C1 segment of cervical spinal cord (tissue), 14 donors: ENCODE data around the gene CNTNAP3B.
A peak's percentile ranks its signal among the peaks of the same experiment; 100 is the strongest.
"Not testable (repeated sequence)": the region's sequence is repeated elsewhere in the genome, so short reads cannot be mapped to it uniquely, and the experiment has no call there.

Experiments used
- DNase-seq, 14 donors: peaks; one replicate each; lab custom pipeline; 2025; lab: John Stamatoyannopoulos, UW

The CNTNAP3B gene

GRCh38 chr9:42129073-42129729 is at the start of gene CNTNAP3B:
TSS of gene CNTNAP3B (minus strand) at chr9:42129426. CDS start at chr9:42129094, 332 bp downstream.
- not testable (repeated sequence) for DNase-seq

DNA sequence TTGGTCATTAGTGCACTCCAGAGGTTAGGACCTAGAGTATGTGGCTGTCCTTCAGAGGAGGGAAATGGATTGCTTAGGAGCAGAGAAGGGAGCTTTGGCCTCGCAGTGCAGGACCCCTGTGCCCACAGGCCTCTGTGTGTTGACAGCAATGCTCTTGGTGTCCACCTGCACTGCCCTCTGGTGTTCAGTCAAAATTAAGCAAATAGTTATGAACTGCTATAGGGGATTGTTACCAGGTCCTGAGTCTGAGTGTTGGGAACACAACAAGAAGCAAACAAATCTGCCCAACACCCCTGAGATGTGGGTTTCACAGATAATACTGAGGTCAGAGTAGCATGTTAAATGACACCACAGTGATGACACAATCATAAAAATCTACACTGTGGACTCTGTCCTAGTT is 31.1 kb upstream of the CNTNAP3B start:
- not testable (repeated sequence) for DNase-seq

DNA sequence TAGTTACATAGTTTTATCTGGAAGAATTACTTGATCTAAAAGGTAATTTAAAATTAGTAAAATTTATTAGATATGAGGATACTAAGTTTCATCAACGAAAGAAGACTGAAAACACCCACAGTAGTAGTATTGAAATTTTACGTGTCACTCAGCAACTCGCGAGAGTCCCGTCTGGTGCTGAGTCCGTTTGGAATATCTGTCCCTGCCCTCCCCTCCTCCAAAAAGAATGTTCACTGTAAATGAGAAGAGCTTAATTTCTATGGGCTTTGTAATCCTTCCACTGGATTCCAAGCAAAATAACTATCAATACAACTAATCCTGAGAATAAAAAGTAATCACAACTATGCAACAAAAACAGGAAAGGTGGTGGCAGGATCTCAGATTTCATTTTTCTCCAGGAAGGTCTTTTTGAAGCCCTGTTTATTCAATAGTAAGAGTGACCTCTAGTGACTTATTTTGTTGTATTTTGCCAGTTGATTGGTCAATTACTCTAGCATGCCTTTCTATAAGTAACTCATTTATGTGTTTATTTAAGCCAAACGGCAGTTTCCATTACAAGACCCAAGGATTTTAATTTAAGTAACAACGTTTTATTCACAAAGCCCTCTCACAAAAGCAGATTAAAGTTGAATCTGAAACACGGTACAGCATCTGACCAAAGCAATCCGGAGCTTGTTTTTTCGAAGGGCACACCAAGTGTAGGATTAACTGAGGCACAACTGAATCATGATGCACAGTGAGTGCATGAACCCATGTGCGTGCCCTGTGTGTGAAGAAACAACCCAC is 2.0 kb downstream of the CNTNAP3B start:
- DNase-seq: peak in 3 of 14 donors; percentile 1 to 15 (median 3)

DNA sequence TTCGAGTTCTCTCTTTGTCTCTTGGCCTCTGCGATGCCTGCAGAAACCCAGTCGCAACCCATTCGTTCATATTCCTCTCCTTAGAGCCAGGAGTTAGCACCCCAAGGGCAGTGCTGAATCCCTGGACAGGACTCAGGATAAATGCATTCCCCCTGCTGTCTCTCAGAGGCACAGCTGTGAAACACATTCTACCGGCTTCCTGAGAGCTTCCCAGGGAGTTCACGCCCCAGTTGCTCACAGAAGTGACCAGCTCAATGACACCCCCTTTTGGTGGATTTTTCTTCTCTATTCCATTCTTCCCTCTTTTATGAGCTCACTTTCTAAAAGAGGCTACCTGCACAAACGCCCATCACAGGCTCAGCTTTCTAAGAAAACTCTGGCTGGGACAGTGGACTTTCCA is 8.2 kb downstream of the CNTNAP3B start:
- not testable (repeated sequence) for DNase-seq

GRCh38 chr9:42095929-42096328 is 33.3 kb downstream of the CNTNAP3B start:
- DNase-seq: not testable (repeated sequence)

DNA sequence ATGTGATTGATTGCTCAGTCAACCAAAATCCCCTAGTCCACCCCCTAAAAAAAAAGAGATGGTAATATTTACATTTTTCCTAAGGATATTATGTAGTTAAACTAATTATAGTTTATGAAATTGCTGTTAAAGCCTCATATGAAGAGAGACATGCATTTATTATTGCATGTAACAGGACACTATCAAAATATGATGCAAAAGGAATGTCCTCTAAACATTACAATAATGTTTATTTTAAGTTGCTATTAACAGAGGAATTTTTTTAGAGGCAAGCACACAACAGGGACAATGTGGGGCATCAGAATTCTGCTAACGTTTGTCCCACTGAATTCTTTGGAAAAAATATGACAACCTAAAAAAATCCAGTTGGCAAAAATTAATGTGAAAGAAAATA is 44.7 kb downstream of the CNTNAP3B start:
- DNase-seq: not testable (repeated sequence)

DNA sequence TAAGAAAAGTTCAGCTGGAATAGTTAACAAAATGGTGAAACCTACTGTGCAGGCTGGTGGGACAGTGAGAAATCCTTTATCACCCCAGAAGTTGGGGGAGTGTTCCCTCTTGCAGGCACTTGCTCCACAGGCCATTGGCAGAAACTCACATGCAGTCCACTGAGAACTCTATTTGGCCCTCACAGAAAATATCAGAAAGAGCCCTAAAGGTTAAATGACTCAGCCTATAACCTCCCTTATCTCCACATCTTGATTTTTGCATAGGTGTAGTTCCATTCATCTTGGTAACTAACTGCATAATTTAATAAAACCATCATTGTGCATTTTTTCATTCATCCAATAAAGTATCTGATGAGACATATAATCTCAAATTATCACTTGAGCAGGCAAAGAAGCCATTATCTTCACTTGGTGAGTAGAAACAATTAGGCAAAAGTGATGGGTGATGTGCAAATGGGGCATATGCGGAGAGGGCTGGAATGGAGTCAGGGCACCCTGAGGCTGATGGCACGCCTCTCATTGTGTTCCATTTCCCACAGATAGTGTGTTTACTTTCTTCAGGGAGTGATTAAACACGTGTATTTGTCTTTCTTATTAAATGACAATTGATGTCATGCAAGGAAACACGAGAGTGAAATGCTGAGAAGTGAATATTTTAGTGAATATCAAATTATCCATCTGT is 45.2 kb downstream of the CNTNAP3B start:
- not testable (repeated sequence) for DNase-seq

DNA sequence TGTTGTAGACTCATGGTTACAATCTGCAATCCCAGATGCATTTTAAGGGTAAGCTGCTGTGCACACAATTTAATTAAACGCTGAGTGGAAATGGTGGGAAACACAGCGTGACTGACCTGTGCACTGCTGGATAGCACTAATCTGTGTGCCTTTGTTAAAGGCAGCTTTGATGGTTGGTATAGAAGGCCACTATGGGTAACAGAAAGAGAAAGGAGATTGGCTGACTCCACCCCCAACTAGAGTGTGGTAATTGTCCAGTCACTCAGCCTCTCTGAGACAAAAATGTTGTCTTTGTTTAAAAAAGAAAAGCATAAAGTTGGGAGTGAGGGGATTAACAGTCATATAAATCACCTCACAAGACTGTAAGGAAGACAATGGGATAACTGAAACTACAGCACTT is 48.9 kb downstream of the CNTNAP3B start:
- not testable (repeated sequence) for DNase-seq

- DNase-seq: not testable (repeated sequence)
Measured at GRCh38 chr9:42074868-42075267, 54.4 kb downstream of the CNTNAP3B start.

DNA sequence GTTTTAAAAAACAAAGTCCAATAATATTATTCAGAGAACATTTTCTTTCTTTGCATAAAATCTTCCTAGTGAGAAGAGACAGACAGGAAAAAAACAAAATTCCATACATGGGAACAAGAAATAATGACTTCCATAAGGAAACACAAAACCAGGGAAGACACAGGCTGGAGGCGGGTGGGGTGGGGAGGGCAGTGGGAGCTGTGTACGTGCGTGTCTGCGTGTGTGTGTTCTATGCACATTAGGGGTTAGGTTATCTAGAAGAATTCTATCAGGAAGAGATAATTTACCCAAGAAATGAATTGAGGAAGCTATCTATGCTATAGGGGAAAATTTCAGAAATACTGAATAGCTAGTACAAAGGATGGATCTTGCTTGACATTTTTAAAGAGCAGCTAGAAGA is 58.2 kb downstream of the CNTNAP3B start:
- DNase-seq: not testable (repeated sequence)

DNA sequence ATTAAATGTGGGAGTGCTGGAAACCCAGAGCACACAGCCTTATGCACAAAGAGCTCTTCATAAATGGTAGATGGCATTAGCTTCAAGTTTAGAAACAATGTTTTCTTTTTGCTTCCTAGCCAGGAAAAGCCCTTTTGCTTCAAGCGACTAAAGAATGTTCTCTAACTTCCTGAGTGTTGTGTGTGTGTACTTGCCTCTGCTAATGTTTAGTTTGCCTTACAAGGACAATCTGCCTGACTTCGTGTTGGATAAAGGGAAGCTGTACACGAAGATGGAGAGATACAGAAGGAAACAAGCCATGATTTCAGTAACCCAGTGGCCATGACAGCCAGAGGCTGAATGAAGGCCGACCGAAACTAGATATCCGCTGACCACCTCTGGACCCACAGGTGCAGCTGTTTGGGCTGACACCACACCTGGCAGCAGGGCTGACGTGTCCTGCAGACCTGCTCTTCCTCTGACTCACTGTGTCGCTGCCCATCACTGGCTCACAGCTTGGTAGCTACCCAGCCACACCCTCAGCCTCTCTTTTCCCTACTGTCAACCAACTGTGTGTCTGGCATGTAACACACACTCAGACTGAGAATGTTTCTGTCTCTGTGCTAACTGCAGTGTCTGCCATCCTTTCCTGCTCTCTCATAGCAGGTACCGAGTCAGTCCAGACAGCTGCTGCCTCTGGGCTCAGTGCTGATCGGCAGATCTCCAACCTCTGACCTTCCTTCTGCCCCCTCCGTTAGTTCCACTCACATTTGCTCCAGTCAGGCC is 59.0 kb downstream of the CNTNAP3B start:
- not testable (repeated sequence) for DNase-seq

GRCh38 chr9:42053874-42054273 is 75.4 kb downstream of the CNTNAP3B start:
- not testable (repeated sequence) for DNase-seq

DNA sequence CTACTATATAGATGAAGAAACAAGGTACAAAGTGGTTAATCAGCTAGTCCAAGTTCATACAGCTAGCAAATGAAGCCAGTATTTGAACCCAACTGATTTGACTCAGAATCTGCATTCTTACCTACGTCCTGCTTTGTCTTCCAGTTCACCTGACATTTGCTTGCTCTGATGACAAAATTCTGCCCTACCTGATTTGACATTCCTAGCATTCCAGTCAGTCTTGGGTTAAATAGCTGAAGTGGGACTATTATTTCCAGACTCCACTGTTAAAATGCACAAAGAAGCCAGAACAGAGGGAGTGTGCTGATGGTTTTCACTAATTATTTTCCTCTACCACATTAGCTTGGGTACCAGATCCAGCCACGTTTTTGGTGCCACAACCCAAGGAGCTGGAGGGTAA is 78.5 kb downstream of the CNTNAP3B start:
- not testable (repeated sequence) for DNase-seq

DNA sequence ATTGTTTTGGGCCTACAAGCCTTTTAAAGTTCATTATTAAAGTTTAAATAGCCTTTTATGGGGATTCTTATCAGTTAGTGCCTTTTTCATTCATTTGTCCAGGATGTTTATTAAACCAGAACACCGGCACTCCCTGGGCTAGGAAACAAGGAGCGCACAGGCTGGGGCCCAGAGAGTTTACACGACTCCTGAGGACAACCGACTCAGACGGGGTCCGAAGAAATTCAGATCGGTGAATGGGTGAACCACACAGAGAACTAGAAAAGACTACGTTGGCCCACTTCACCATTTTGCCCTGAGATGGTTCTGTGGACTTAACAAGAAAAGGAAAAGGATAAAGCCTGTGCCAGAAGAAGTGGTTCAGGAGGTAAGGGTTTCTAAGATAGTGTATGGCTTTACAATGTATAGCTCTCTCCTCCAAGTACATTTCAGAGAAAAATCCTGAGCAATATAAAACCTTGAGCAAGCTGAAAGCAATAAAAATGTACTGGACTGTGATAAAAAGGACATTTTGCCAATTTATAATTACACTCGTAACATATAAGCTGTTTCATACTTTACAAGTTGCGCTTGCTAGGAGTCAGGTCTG is 84.7 kb downstream of the CNTNAP3B start:
- DNase-seq: not testable (repeated sequence)

DNA sequence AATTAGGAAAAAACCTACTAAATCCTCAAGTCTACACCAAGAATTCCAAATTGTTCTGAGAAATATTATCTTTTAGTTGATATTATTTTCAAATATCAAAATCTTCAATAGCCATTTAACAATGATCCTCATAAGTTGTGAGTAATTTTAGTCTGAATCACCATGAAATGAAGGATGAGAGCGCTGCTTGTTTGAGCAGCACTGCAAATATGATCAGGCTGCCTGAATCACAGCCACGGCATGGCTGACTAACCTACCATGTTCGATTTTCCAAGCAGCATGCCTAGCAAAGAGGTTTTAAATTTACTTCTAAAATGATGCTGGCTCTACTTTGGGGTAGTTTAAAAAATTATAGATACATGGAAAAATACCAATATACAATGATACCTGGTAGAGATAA is 95.7 kb downstream of the CNTNAP3B start:
- DNase-seq: not testable (repeated sequence)

GRCh38 chr9:42020639-42021038 is 108.6 kb downstream of the CNTNAP3B start:
- DNase-seq: not testable (repeated sequence)

GRCh38 chr9:42018220-42018922 is 110.9 kb downstream of the CNTNAP3B start:
- DNase-seq: not testable (repeated sequence)

GRCh38 chr9:42014317-42014716 is 114.9 kb downstream of the CNTNAP3B start:
- not testable (repeated sequence) for DNase-seq

- DNase-seq: not testable (repeated sequence)
Measured at GRCh38 chr9:41991607-41992006, 137.6 kb downstream of the CNTNAP3B start.

- not testable (repeated sequence) for DNase-seq
Measured at GRCh38 chr9:41980271-41980670, 149.0 kb downstream of the CNTNAP3B start.
